Type B pancreatic cell (in vitro differentiated cells): ENCODE results near the gene NTN5. TPM values are rescaled to one million over a fixed set of nuclear protein-coding genes. Genes with fewer than 3 reads are reported as not detected.

ENCODE experiments used
- DNase-seq: peaks from one replicate; pipeline ENCODE4 v3.0.0; 2021; ENCODE audit warnings: mixed read lengths; ENCODE audit not compliant: unreplicated experiment; ENCODE audit errors: extremely low spot score
- H3K27ac Mint-ChIP-seq: 2 replicates; pipeline ENCODE4 v1.8.0; 2021; ENCODE audit warnings: mild to moderate bottlenecking, mixed read lengths
- H3K27me3 Mint-ChIP-seq: 2 replicates; pipeline ENCODE4 v1.8.0; 2021; ENCODE audit warnings: mixed read lengths
- H3K36me3 Mint-ChIP-seq: 2 replicates; pipeline ENCODE4 v1.8.0; 2021; ENCODE audit warnings: mixed read lengths
- H3K4me1 Mint-ChIP-seq: one replicate; pipeline ENCODE4 v1.8.0; 2021; ENCODE audit warnings: mixed read lengths; ENCODE audit not compliant: unreplicated experiment
- H3K4me3 Mint-ChIP-seq: 2 replicates; pipeline ENCODE4 v1.8.0; 2021; ENCODE audit warnings: mild to moderate bottlenecking, mixed read lengths
- H3K9me3 Mint-ChIP-seq: 2 replicates; pipeline ENCODE4 v1.8.0; 2021; ENCODE audit warnings: mixed read lengths
- total RNA-seq: library from RNA; stranded (reverse); gene quantifications from 2 replicates; pipeline ENCODE4 v1.2.1, GENCODE V29; 2021; ENCODE audit warnings: low replicate concordance
- TF ChIP-seq, protein P1 (sequence below): fragments of 200-600 bp; sonication (generic); conservative IDR thresholded peaks from 2 replicates; pipeline ENCODE4 v1.5.0; 2021; ENCODE audit warnings: antibody characterized with exemption, mild to moderate bottlenecking

Gene NTN5
- total RNA-seq, 1 donor from 2014 or later: 1.2 TPM

- TF ChIP-seq, protein P1, sequence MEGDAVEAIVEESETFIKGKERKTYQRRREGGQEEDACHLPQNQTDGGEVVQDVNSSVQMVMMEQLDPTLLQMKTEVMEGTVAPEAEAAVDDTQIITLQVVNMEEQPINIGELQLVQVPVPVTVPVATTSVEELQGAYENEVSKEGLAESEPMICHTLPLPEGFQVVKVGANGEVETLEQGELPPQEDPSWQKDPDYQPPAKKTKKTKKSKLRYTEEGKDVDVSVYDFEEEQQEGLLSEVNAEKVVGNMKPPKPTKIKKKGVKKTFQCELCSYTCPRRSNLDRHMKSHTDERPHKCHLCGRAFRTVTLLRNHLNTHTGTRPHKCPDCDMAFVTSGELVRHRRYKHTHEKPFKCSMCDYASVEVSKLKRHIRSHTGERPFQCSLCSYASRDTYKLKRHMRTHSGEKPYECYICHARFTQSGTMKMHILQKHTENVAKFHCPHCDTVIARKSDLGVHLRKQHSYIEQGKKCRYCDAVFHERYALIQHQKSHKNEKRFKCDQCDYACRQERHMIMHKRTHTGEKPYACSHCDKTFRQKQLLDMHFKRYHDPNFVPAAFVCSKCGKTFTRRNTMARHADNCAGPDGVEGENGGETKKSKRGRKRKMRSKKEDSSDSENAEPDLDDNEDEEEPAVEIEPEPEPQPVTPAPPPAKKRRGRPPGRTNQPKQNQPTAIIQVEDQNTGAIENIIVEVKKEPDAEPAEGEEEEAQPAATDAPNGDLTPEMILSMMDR: no peak
- H3K9me3 Mint-ChIP-seq: no peaks in the 10 kb centered on the region
- no peak overlapping the region for H3K4me3 Mint-ChIP-seq
- H3K36me3 Mint-ChIP-seq: peaks cover 11% of the 10 kb centered on the region
- no peaks in the 10 kb centered on the region for H3K27me3 Mint-ChIP-seq
- peaks cover 25% of the 10 kb centered on the region for H3K4me1 Mint-ChIP-seq
- H3K27ac Mint-ChIP-seq: peak overlapping the region; percentile 9
- no peak for DNase-seq
Observed at GRCh38 chr19:48642862-48643261, 30.0 kb downstream of the NTN5 start.

DNA sequence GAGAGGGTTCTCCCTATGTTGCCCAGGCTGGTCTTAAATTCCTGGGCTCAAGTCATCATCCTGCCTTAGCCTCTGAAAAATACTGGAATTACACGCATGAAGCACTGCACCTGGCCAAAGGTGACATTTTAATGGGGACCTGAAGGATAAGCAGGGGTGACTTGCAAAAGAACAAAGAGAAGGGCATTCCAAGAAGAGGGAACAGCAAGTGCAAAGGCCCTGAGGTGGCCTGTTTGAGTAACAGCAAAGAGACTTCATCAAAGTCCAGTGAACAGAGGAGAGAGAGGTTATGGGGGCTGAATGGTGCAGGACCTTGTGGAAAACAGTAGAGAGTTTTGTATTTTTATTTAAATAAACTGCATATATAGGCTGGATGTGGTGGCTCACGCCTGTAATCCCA is 31.0 kb downstream of the NTN5 start:
- TF ChIP-seq, protein P1: no peak
- H3K36me3 Mint-ChIP-seq: peaks cover 11% of the 10 kb centered on the region
- DNase-seq: no peak
- no peak overlapping the region for H3K27ac Mint-ChIP-seq
- H3K27me3 Mint-ChIP-seq: no peaks in the 10 kb centered on the region
- H3K4me1 Mint-ChIP-seq: peaks cover 22% of the 10 kb centered on the region
- no peak overlapping the region for H3K4me3 Mint-ChIP-seq
- no peaks in the 10 kb centered on the region for H3K9me3 Mint-ChIP-seq

- Mint-ChIP-seq H3K27me3 (no peaks in the 10 kb centered on the region), H3K4me3 (peak overlapping the region; percentile 75), H3K4me1 (peaks cover 12% of the 10 kb centered on the region), H3K9me3 (no peaks in the 10 kb centered on the region), H3K27ac (peak overlapping the region; percentile 96), H3K36me3 (peaks cover 11% of the 10 kb centered on the region)
- TF ChIP-seq, protein P1: no peak
- DNase-seq: no peak
Observed at GRCh38 chr19:48639483-48640375, 33.1 kb downstream of the NTN5 start.

GRCh38 chr19:48638831-48639381 is 33.9 kb downstream of the NTN5 start:
- peaks cover 11% of the 10 kb centered on the region for H3K36me3 Mint-ChIP-seq
- no peak for DNase-seq

GRCh38 chr19:48637948-48638830 is 34.6 kb downstream of the NTN5 start:
- Mint-ChIP-seq H3K27ac (peak overlapping the region; percentile 96), H3K27me3 (no peaks in the 10 kb centered on the region), H3K4me3 (peak overlapping the region; percentile 91), H3K36me3 (peaks cover 11% of the 10 kb centered on the region), H3K4me1 (peaks cover 18% of the 10 kb centered on the region), H3K9me3 (no peaks in the 10 kb centered on the region)
- peak; percentile 86 for DNase-seq
- TF ChIP-seq, protein P1: no peak

More at GRCh38 chr19:48638831-48639381, 33.9 kb downstream of the NTN5 start:
- H3K4me3 Mint-ChIP-seq: peak overlapping the region; percentile 91
- peak overlapping the region; percentile 96 for H3K27ac Mint-ChIP-seq
- TF ChIP-seq, protein P1: no peak
- H3K27me3 Mint-ChIP-seq: no peaks in the 10 kb centered on the region
- H3K9me3 Mint-ChIP-seq: no peaks in the 10 kb centered on the region
- H3K4me1 Mint-ChIP-seq: peaks cover 18% of the 10 kb centered on the region
